ENCODE data around the gene ZNF366.

- TF ChIP-seq CTCF (IDR thresholded peaks at IDR 0.05) (no peak), POLR2A (IDR thresholded peaks at IDR 0.05) (no peak)
Measured at GRCh38 chr5:72447751-72448150, 59.5 kb downstream of the ZNF366 start.
